Measurements from ENCODE around the gene TMEM209.
"Not testable (repeated sequence)": the region's sequence is repeated elsewhere in the genome, so short reads cannot be mapped to it uniquely, and the experiment has no call there.

TMEM209 gene

DNA sequence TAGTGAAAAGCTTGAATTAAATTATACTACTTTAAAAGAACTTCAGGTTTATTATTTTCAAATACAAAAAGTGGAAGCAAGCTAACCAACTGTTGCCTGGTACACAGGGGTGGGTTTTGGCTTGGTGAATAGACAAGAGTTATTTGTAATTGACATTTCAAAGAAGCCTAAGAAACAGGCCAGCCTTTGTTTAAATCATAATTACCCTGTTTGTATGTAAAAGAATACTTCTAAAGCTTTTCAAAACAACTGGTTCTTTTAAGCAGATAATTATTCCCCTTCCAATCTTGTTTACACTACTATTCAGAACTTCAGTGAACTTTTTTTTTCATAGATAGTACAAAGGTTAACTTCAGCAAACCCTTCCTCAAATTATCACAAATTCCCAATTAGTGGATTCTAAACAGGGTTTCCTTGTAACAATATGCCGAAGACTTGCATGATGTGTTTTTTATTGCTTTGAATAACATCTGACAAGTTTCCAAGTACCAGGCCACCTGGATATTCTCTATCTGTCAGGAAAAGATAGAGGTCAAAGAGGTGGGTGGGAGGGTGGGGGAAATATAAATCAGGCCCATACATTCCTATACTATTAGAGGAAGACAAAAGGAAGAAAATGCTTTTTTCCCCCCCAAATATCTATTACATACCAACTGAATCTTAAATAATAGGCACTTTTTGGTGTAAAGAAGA lies 22.8 kb upstream of the TMEM209 start:
- TF ChIP-seq, protein P1, sequence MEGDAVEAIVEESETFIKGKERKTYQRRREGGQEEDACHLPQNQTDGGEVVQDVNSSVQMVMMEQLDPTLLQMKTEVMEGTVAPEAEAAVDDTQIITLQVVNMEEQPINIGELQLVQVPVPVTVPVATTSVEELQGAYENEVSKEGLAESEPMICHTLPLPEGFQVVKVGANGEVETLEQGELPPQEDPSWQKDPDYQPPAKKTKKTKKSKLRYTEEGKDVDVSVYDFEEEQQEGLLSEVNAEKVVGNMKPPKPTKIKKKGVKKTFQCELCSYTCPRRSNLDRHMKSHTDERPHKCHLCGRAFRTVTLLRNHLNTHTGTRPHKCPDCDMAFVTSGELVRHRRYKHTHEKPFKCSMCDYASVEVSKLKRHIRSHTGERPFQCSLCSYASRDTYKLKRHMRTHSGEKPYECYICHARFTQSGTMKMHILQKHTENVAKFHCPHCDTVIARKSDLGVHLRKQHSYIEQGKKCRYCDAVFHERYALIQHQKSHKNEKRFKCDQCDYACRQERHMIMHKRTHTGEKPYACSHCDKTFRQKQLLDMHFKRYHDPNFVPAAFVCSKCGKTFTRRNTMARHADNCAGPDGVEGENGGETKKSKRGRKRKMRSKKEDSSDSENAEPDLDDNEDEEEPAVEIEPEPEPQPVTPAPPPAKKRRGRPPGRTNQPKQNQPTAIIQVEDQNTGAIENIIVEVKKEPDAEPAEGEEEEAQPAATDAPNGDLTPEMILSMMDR (IDR thresholded peaks at IDR 0.05), result no peak
- Mint-ChIP-seq H3K27ac (peak overlapping the region; percentile 50), H3K36me3 (ENCODE audit: low read depth) (peaks cover 26% of the 10 kb centered on the region), H3K4me3 (no peak overlapping the region), H3K9me3 (peaks cover 37% of the 10 kb centered on the region), H3K27me3 (ENCODE audit: low read depth, poor library complexity) (peaks cover 10% of the 10 kb centered on the region), H3K4me1 (peaks cover 43% of the 10 kb centered on the region)
- no peak for DNase-seq

DNA sequence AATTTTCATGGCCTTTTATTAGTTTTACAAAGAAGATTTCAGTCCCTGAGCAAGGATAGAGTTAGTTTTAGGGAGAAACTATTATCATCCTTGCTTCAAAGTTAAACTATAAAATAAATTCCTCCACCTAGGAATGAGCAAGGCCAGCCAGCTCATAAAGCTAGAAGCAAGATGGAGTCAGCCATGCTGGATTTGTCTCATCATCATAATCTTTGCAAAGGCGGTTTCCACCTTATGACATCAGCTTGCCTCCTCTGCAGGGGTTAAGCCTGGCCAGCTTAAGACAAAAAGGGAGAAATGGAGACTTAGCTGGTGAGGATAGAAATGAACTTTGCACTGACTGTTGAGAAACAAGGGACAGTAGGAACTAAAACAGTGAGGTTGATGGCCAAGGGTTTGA lies 21.1 kb upstream of the TMEM209 start:
- H3K36me3 Mint-ChIP-seq (ENCODE audit: low read depth), result peaks cover 25% of the 10 kb centered on the region
- peaks cover 36% of the 10 kb centered on the region for H3K9me3 Mint-ChIP-seq
- no peak for DNase-seq
- peak overlapping the region; percentile 86 for H3K27ac Mint-ChIP-seq
- peaks cover 3% of the 10 kb centered on the region for H3K27me3 Mint-ChIP-seq (ENCODE audit: low read depth, poor library complexity)
- H3K4me1 Mint-ChIP-seq, result peaks cover 29% of the 10 kb centered on the region
- no peak overlapping the region for H3K4me3 Mint-ChIP-seq
- TF ChIP-seq, protein P1 (IDR thresholded peaks at IDR 0.05), result no peak

DNA sequence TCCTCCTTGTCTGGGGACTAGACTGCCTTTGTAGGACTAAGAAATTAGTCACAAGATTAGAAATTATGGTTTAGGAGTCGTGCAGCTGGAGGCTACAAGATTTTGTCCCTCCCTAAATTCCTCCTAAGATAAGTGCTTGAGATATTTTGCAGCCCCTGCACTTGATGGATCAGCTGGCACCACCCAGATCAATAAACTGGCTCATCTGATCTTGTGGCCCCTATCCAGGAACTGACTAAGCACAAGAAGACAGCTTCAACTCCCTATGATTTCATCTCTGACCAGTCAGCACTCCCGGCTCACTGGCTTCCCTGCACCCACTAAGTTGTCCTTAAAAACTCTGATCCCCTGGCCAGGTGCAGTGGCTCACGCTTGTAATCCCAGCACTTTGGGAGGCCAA lies 19.7 kb upstream of the TMEM209 start:
- not testable (repeated sequence) for H3K27me3 Mint-ChIP-seq (ENCODE audit: low read depth, poor library complexity); H3K4me3 Mint-ChIP-seq; DNase-seq
- Mint-ChIP-seq H3K9me3 (peaks cover 28% of the 10 kb centered on the region), H3K27ac (peak overlapping the region; percentile 71), H3K4me1 (peaks cover 31% of the 10 kb centered on the region), H3K36me3 (ENCODE audit: low read depth) (peaks cover 17% of the 10 kb centered on the region)

DNA sequence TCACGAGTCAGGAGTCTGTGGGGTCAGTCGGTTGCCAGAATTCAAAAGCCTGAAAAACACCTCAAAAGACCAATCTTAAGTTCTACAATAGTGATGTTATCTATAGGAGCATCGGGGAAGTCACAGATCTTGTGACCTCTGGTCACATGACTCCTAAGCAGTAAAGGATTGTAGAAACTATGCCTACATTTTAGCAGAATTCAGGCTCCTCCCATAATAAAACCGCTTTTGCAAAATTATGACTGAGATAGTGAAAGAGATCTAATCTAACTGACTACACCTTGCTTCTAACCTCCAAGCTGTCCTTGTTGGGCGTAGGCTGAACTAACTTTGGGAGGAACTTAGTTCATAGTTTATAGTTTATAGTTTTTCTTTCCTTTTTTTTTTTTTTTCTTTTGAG lies 19.0 kb upstream of the TMEM209 start:
- TF ChIP-seq, protein P1 (IDR thresholded peaks at IDR 0.05), result no peak
- Mint-ChIP-seq H3K4me3 (no peak overlapping the region), H3K36me3 (ENCODE audit: low read depth) (peaks cover 15% of the 10 kb centered on the region), H3K27ac (peak overlapping the region; percentile 37), H3K9me3 (peaks cover 22% of the 10 kb centered on the region), H3K4me1 (peaks cover 35% of the 10 kb centered on the region), H3K27me3 (ENCODE audit: low read depth, poor library complexity) (peaks cover 3% of the 10 kb centered on the region)
- no peak for DNase-seq

DNA sequence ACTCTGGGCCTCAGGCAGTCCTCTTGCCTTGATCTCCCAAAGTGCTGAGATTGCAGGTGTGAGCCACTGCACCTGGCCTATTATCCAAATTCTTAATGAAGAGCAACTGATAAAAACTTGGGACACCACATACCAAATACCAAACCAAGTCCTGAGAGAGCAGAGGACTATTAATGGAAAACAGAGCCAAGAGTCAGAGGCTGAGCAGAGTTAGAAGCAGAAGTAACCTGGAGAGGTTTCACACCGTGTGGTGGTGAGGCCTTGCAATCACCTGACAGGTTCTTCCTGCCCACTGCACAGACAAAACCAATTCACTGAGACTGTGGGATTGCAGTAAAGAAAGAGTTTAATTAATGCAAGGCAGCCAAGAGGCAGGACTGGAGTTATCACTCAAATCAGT lies 18.4 kb upstream of the TMEM209 start:
- TF ChIP-seq, protein P1 (IDR thresholded peaks at IDR 0.05), result no peak
- peaks cover 29% of the 10 kb centered on the region for H3K4me1 Mint-ChIP-seq

DNA sequence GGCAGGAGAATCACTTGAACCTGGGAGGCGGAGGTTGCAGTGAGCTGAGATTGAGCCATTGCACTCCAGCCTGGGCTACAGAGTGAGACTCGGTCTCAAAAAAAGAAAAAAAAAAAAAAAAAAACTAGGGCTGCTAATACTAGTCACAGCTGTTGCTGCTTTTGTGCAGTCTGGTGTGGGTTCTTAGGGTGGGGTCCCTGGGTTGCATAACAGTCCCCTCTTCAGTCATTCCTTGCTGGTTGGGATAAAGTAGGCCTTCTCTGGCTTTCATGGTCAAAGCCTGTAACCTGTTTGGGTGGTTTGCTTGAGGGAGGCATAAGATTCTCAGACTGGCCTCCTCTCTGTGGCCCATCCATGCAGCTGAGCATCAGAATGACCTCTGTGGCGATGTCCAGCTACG lies 16.5 kb upstream of the TMEM209 start:
- H3K4me3 Mint-ChIP-seq, result no peak overlapping the region
- H3K36me3 Mint-ChIP-seq (ENCODE audit: low read depth), result peaks cover 11% of the 10 kb centered on the region
- H3K27ac Mint-ChIP-seq, result no peak overlapping the region
- H3K9me3 Mint-ChIP-seq, result peaks cover 19% of the 10 kb centered on the region
- DNase-seq, result no peak
- peaks cover 19% of the 10 kb centered on the region for H3K4me1 Mint-ChIP-seq
- peaks cover 3% of the 10 kb centered on the region for H3K27me3 Mint-ChIP-seq (ENCODE audit: low read depth, poor library complexity)
- TF ChIP-seq, protein P1 (IDR thresholded peaks at IDR 0.05), result no peak

More for the DNA sequence above, 18.4 kb upstream of the TMEM209 start:
- Mint-ChIP-seq H3K36me3 (ENCODE audit: low read depth) (peaks cover 11% of the 10 kb centered on the region), H3K4me3 (no peak overlapping the region), H3K27me3 (ENCODE audit: low read depth, poor library complexity) (peaks cover 3% of the 10 kb centered on the region), H3K9me3 (peaks cover 19% of the 10 kb centered on the region), H3K27ac (peak overlapping the region; percentile 37)
- no peak for DNase-seq

All from nephron progenitor cell (in vitro differentiated cells).